ENCODE measurements around the gene MAP6D1. TPM values are rescaled to one million over a fixed set of nuclear protein-coding genes. Genes with fewer than 3 reads are reported as not detected.

The MAP6D1 gene
- total RNA-seq, 2 donors from 2014 or later = 17.3 to 22.3 TPM

Other genes with a start within 250 kb of the MAP6D1 start
- 10 to 100 TPM; 69.5 to 79.2 TPM for gene KLHL24, start 190.0 kb downstream of the MAP6D1 start, total RNA-seq
- 10 to 100 TPM; 24.1 to 24.8 TPM for gene YEATS2, start 127.8 kb downstream of the MAP6D1 start, total RNA-seq
- gene PARL, start 59.3 kb upstream of the MAP6D1 start, total RNA-seq = 10 to 100 TPM; 31.5 to 44.3 TPM
- gene ABCC5, start 192.3 kb upstream of the MAP6D1 start, total RNA-seq = 10 to 100 TPM; 17.9 to 43.6 TPM
- gene HTR3D, start 206.2 kb upstream of the MAP6D1 start, total RNA-seq = not detected
- gene HTR3C, start 227.5 kb upstream of the MAP6D1 start, total RNA-seq = under 1 TPM in 1 of 2 donors, not detected in 1; 0.50 TPM

Data from prostate gland (tissue), 2 donors.